HepG2 (cell line): Measurements from ENCODE around the gene CCDC85C. TPM values are rescaled to one million over a fixed set of nuclear protein-coding genes. Genes with fewer than 3 reads are reported as not detected.

Experiments
- ATAC-seq: fragments of 200-7000 bp; cut with Tn5 transposase; 3 replicates; pipeline ENCODE4 v1.9.1; 2020; ENCODE audit warnings: mild to moderate bottlenecking, moderate library complexity
- BruUV-seq: library from RNA; stranded (reverse); fragments of 400-500 nt; replicated peaks from 2 replicates; lab custom pipeline; 2021; lab: Mats Ljungman, UMichigan
- CTCF ChIA-PET: fragments of 300-600 bp; formaldehyde crosslinking; extraction: SDS; loops from one replicate; lab custom pipeline; 2021; ENCODE audit warnings: low total read pairs, inconsistent platforms, low intra/inter-chr PET ratio; lab: Yijun Ruan, JAX
- POLR2A ChIA-PET: fragments of 350-600 bp; sonication (Branson Sonifier 250); formaldehyde crosslinking; loops from one replicate; lab custom pipeline; 2020; ENCODE audit warnings: antibody characterized with exemption, inconsistent platforms; lab: Yijun Ruan, JAX
- DNase-seq: peaks from one replicate; pipeline ENCODE4 v3.0.0-alpha.2; 2015; ENCODE audit warnings: low spot score
- FAIRE-seq: peaks from 3 replicates; lab custom pipeline; 2011; peaks lifted over from hg19 to GRCh38; lab: Jason Lieb, UNC
- H2AFZ ChIP-seq: one replicate; pipeline ENCODE4 v1.6.1; 2011; ENCODE audit warnings: low read length, inconsistent platforms
- H3K27ac ChIP-seq: fragments of 300-600 bp; 3 replicates; pipeline ENCODE4 v1.8.0; 2011; ENCODE audit warnings: mixed run types, mild to moderate bottlenecking, mixed read lengths, low read length, inconsistent platforms; ENCODE audit not compliant: insufficient read depth; ENCODE audit errors: extremely low read length
- H3K27me3 ChIP-seq, 2 experiments: fragments of 200-600 bp in 1 of 2; 2 replicates in 1 of 2; 3 replicates in 1 of 2; pipeline versions ENCODE4 v1.6.0 to v1.8.0; 2011; ENCODE audit warnings: low read length in 2 of 2, mild to moderate bottlenecking in 2 of 2, moderate library complexity in 2 of 2, inconsistent platforms in 1 of 2; ENCODE audit not compliant: insufficient read depth in 2 of 2, control insufficient read depth in 1 of 2
- H3K36me3 ChIP-seq, 2 experiments: fragments of 200-600 bp in 1 of 2; replicated peaks in 1 of 2; 2 replicates in 1 of 2; 3 replicates in 1 of 2; pipeline versions ENCODE4 v1.5.1 to v1.8.0; 2011; ENCODE audit warnings: low read length in 2 of 2, inconsistent platforms in 1 of 2; ENCODE audit not compliant: insufficient read depth in 2 of 2, control insufficient read depth in 1 of 2
- H3K4me1 ChIP-seq: 2 replicates; pipeline ENCODE4 v1.5.1; 2012; ENCODE audit warnings: low read length, inconsistent platforms; ENCODE audit not compliant: insufficient read depth
- H3K4me2 ChIP-seq: 2 replicates; pipeline ENCODE4 v1.6.0; 2011; ENCODE audit warnings: low read depth, low read length, inconsistent platforms
- H3K4me3 ChIP-seq, 3 experiments: fragments of 200-600 bp in 1 of 3; sonication (generic), shearing (Covaris generic) in 1 of 3; replicated peaks in 1 of 3; 2 replicates each; pipeline ENCODE4 v1.5.1; 2011 to 2016; ENCODE audit warnings: low read length in 3 of 3, inconsistent platforms in 2 of 3, low read depth in 2 of 3, mild to moderate bottlenecking in 2 of 3, control low read depth in 1 of 3, mixed read lengths in 1 of 3; ENCODE audit not compliant: insufficient read depth in 1 of 3
- H3K79me2 ChIP-seq: one replicate; pipeline ENCODE4 v1.6.1; 2011; ENCODE audit warnings: low read length, inconsistent platforms; ENCODE audit not compliant: insufficient read depth
- H3K9ac ChIP-seq: 2 replicates; pipeline ENCODE4 v1.6.0; 2011; ENCODE audit warnings: mild to moderate bottlenecking, low read depth, low read length, inconsistent platforms; ENCODE audit not compliant: insufficient read depth
- H3K9me3 ChIP-seq: 2 replicates; pipeline ENCODE4 v1.5.1; 2012; ENCODE audit warnings: mild to moderate bottlenecking, low read length
- H4K20me1 ChIP-seq: 2 replicates; pipeline ENCODE4 v1.6.0; 2011; ENCODE audit warnings: inconsistent platforms, mild to moderate bottlenecking, low read length, moderate library complexity; ENCODE audit not compliant: insufficient read depth
- ARID2 ChIP-seq: sonication (generic); formaldehyde crosslinking; IDR thresholded peaks from 2 replicates; pipeline ENCODE4 v1.8.1; 2022; ENCODE audit warnings: mild to moderate bottlenecking, missing genetic modification reagents, borderline replicate concordance
- KDM3A ChIP-seq: IDR thresholded peaks from 2 replicates; pipeline ENCODE4 v1.6.1; 2018; ENCODE audit warnings: low read depth, missing compliant biosample characterization
- KDM5B ChIP-seq: sonication (generic); formaldehyde crosslinking; IDR thresholded peaks from 2 replicates; pipeline ENCODE4 v1.4.0; 2020; ENCODE audit warnings: missing genetic modification reagents, mild to moderate bottlenecking, borderline replicate concordance
- MXD4 ChIP-seq: IDR thresholded peaks from 2 replicates; pipeline ENCODE4 v1.6.1; 2016; ENCODE audit warnings: mild to moderate bottlenecking, missing biosample characterization, missing genetic modification reagents
- NR2F2 ChIP-seq: IDR thresholded peaks from 2 replicates; pipeline ENCODE4 v1.6.1; 2012; ENCODE audit warnings: low read depth, inconsistent platforms, borderline replicate concordance
- PLRG1 ChIP-seq: fragments of 450-650 bp; conservative IDR thresholded peaks from 2 replicates; pipeline ENCODE4 v1.6.1; 2016
- RARA ChIP-seq: IDR thresholded peaks from 2 replicates; pipeline ENCODE4 v1.6.1; 2016; ENCODE audit warnings: missing genetic modification reagents, missing compliant biosample characterization
- SRSF9 ChIP-seq: fragments of 200-400 bp; formaldehyde crosslinking; IDR thresholded peaks from 2 replicates; pipeline ENCODE4 v1.6.1; 2018; ENCODE audit warnings: borderline replicate concordance, mild to moderate bottlenecking, low read depth, low read length; ENCODE audit not compliant: insufficient read depth, poor library complexity, severe bottlenecking
- SSRP1 ChIP-seq: IDR thresholded peaks from 2 replicates; pipeline ENCODE4 v1.6.1; 2016; ENCODE audit warnings: control low read depth
- ZBTB38 ChIP-seq: sonication (generic); formaldehyde crosslinking; IDR thresholded peaks from 2 replicates; pipeline ENCODE4 v1.5.1; 2020; ENCODE audit warnings: mild to moderate bottlenecking, missing genetic modification reagents
- ZNF225 ChIP-seq: sonication (generic); formaldehyde crosslinking; IDR thresholded peaks from 2 replicates; pipeline ENCODE4 v1.4.0; 2020; ENCODE audit warnings: mild to moderate bottlenecking, missing genetic modification reagents
- ZSCAN22 ChIP-seq: sonication (generic); formaldehyde crosslinking; IDR thresholded peaks from 2 replicates; pipeline ENCODE4 v1.4.0; 2020; ENCODE audit warnings: mild to moderate bottlenecking, missing genetic modification reagents
- WGBS: methylation state at CpG from one replicate; pipeline ENCODE4 v1.1.6; 2017; ENCODE audit warnings: low lambda C conversion rate; 5-methylcytosine and 5-hydroxymethylcytosine counted together
- in situ Hi-C: cut with HindIII; loops from 2 replicates; pipeline ENCODE4 v1.10.0; 2017; ENCODE audit warnings: low pct_unique_long_range_greater_than_20kb; ENCODE audit not compliant: extremely low pct_ligation_motif_present
- intact Hi-C: fragments of 100-400 bp; cut with micrococcal nuclease; formaldehyde crosslinking; loops from one replicate; pipeline ENCODE4 v1.10.0; 2022; ENCODE audit not compliant: unreplicated experiment
- polyA plus RNA-seq, 8 experiments: library from polyadenylated mRNA; depleted of rRNA in 3 of 8; stranded (reverse) in 7 of 8; unstranded in 1 of 8; fragments of >200 nt; fragmentation: Illumina TruSeq in 4 of 8; extraction: Trizol in 4 of 8; gene quantifications; 2 replicates each; pipeline versions ENCODE4 v1.2.1 to v1.2.3, GENCODE V29; 2011 to 2016; ENCODE audit warnings: low read depth in 4 of 8, missing spikeins in 1 of 8, mixed read lengths in 1 of 8; ENCODE audit not compliant: insufficient read depth in 1 of 8
- total RNA-seq, 5 experiments: library from RNA; depleted of rRNA; stranded (reverse); fragments of >200 nt; fragmentation: Illumina TruSeq; extraction: Trizol; gene quantifications; 2 replicates each; pipeline ENCODE4 v1.2.3, GENCODE V29; 2016; ENCODE audit warnings: low read depth in 1 of 5
- TF ChIP-seq, protein P1 (sequence below): sonication (generic); formaldehyde crosslinking; IDR thresholded peaks from 2 replicates; pipeline ENCODE4 v1.4.0; 2020; ENCODE audit warnings: missing genetic modification reagents
- TF ChIP-seq, protein P2 (sequence below): sonication (generic); formaldehyde crosslinking; IDR thresholded peaks from 2 replicates; pipeline ENCODE4 v1.8.1; 2023; ENCODE audit warnings: mild to moderate bottlenecking, missing genetic modification reagents
- TF ChIP-seq, protein P3 (sequence below): IDR thresholded peaks from 2 replicates; pipeline ENCODE4 v1.6.1; 2018; ENCODE audit warnings: missing genetic modification reagents
- TF ChIP-seq, protein P4 (sequence below): sonication (generic); formaldehyde crosslinking; IDR thresholded peaks from 2 replicates; pipeline ENCODE4 v1.4.0; 2020; ENCODE audit warnings: missing genetic modification reagents, mild to moderate bottlenecking, borderline replicate concordance

CCDC85C gene
- total and polyA plus RNA-seq, 2 of the 13 experiments (the other 11 are each of a cell fraction or from before 2014, with no cell fraction given), result 18.8 to 43.8 TPM

DNA sequence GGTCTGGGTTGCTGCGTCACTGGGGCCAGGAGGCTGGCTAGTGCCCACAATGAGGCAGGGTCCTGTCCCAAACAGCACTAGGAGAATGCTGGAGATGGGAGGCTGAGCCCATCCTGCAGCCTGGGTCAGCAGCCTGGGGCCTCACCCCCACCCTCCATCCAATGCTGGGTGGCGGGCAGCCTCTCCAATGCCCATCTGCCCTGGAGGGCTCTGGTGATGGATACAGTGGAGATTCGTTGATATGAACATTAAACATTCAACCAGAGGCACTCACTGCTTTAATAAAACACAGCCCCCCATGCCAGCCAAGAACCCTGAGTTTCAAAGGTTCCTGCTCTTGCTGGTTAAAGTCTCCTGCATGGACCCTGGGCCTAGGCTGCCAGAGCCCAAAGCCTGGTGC, 21.5 kb upstream of the CCDC85C start:
- H3K4me2 ChIP-seq, result no peak overlapping the region
- ATAC-seq (no peak), FAIRE-seq (no peak), DNase-seq (no peak)
- intact Hi-C loops (loop anchor here (5.0 kb wide), 1 partner anchor 63 kb away; no protein-coding TSS in a partner anchor), in situ Hi-C loops (no loop called here)
- no peak overlapping the region for H2AFZ ChIP-seq
- H3K36me3 ChIP-seq, result no peaks in the 10 kb centered on the region
- peaks cover 9% of the 10 kb centered on the region; the same call in 1 of the 2 replicates for H3K4me1 ChIP-seq
- H3K27me3 ChIP-seq, result peaks cover 9 to 47% of the 10 kb centered on the region in 2 experiments
- no peaks in the 10 kb centered on the region for H3K9me3 ChIP-seq
- H3K79me2 ChIP-seq, result no peaks in the 10 kb centered on the region
- no peak overlapping the region for H3K9ac ChIP-seq
- BruUV-seq, result no TSS peak
- TF ChIP-seq SSRP1 (no peak), ARID2 (CRISPR knock-in tag) (no peak), ZBTB38 (CRISPR knock-in tag) (no peak), KDM3A (CRISPR knock-in tag) (no peak), ZNF225 (no peak), PLRG1 (no peak), ZSCAN22 (CRISPR knock-in tag) (no peak), KDM5B (CRISPR knock-in tag) (no peak), SRSF9 (no peak), MXD4 (CRISPR knock-in tag) (no peak), RARA (CRISPR knock-in tag) (no peak), NR2F2 (no peak)
- TF ChIP-seq, protein P1, sequence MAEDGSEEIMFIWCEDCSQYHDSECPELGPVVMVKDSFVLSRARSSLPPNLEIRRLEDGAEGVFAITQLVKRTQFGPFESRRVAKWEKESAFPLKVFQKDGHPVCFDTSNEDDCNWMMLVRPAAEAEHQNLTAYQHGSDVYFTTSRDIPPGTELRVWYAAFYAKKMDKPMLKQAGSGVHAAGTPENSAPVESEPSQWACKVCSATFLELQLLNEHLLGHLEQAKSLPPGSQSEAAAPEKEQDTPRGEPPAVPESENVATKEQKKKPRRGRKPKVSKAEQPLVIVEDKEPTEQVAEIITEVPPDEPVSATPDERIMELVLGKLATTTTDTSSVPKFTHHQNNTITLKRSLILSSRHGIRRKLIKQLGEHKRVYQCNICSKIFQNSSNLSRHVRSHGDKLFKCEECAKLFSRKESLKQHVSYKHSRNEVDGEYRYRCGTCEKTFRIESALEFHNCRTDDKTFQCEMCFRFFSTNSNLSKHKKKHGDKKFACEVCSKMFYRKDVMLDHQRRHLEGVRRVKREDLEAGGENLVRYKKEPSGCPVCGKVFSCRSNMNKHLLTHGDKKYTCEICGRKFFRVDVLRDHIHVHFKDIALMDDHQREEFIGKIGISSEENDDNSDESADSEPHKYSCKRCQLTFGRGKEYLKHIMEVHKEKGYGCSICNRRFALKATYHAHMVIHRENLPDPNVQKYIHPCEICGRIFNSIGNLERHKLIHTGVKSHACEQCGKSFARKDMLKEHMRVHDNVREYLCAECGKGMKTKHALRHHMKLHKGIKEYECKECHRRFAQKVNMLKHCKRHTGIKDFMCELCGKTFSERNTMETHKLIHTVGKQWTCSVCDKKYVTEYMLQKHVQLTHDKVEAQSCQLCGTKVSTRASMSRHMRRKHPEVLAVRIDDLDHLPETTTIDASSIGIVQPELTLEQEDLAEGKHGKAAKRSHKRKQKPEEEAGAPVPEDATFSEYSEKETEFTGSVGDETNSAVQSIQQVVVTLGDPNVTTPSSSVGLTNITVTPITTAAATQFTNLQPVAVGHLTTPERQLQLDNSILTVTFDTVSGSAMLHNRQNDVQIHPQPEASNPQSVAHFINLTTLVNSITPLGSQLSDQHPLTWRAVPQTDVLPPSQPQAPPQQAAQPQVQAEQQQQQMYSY, result no peak
- TF ChIP-seq, protein P2, sequence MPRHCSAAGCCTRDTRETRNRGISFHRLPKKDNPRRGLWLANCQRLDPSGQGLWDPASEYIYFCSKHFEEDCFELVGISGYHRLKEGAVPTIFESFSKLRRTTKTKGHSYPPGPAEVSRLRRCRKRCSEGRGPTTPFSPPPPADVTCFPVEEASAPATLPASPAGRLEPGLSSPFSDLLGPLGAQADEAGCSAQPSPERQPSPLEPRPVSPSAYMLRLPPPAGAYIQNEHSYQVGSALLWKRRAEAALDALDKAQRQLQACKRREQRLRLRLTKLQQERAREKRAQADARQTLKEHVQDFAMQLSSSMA (CRISPR knock-in tag), result no peak
- TF ChIP-seq, protein P3, sequence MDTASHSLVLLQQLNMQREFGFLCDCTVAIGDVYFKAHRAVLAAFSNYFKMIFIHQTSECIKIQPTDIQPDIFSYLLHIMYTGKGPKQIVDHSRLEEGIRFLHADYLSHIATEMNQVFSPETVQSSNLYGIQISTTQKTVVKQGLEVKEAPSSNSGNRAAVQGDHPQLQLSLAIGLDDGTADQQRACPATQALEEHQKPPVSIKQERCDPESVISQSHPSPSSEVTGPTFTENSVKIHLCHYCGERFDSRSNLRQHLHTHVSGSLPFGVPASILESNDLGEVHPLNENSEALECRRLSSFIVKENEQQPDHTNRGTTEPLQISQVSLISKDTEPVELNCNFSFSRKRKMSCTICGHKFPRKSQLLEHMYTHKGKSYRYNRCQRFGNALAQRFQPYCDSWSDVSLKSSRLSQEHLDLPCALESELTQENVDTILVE (CRISPR knock-in tag), result no peak
- TF ChIP-seq, protein P4, sequence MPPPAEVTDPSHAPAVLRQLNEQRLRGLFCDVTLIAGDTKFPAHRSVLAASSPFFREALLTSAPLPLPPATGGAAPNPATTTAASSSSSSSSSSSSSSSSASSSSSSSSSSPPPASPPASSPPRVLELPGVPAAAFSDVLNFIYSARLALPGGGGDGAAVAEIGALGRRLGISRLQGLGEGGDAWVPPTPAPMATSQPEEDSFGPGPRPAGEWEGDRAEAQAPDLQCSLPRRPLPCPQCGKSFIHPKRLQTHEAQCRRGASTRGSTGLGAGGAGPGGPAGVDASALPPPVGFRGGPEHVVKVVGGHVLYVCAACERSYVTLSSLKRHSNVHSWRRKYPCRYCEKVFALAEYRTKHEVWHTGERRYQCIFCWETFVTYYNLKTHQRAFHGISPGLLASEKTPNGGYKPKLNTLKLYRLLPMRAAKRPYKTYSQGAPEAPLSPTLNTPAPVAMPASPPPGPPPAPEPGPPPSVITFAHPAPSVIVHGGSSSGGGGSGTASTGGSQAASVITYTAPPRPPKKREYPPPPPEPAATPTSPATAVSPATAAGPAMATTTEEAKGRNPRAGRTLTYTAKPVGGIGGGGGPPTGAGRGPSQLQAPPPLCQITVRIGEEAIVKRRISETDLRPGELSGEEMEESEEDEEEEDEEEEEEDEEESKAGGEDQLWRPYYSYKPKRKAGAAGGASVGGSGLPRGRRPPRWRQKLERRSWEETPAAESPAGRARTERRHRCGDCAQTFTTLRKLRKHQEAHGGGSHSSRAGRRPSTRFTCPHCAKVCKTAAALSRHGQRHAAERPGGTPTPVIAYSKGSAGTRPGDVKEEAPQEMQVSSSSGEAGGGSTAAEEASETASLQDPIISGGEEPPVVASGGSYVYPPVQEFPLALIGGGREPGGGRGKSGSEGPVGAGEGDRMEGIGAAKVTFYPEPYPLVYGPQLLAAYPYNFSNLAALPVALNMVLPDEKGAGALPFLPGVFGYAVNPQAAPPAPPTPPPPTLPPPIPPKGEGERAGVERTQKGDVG, result no peak
- ChIA-PET POLR2A (no interaction called here), CTCF (no interaction called here)
- no peak overlapping the region for H3K4me3 ChIP-seq
- H4K20me1 ChIP-seq, result no peaks in the 10 kb centered on the region
- H3K27ac ChIP-seq, result no peak overlapping the region
- WGBS, result 50% methylated on average over 2 of the region's 3 CpGs
